ENCODE measurements around the gene ZNF710.

The ZNF710 gene

DNA sequence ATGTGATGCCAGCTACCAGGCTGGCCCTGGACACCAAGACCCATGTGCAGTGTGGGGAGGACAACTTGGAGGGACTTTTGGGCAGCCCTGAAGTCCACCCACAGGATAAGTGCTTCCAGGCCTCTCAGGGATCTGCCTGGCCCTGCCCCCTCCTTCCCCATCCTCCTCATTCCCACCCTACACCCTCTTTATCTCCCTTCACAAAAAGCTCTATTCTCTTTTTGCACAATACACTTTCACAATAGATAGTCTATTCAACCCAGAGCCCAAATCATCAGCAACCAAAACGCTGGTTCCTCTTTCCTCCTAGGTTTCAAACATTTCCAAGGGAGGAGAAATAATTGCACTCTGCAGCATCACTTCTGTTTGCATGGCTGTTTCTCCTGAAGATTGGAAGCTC, 7.8 kb upstream of the ZNF710 start:
- DNase-seq (ENCODE audit: low read depth), result no peak

DNA sequence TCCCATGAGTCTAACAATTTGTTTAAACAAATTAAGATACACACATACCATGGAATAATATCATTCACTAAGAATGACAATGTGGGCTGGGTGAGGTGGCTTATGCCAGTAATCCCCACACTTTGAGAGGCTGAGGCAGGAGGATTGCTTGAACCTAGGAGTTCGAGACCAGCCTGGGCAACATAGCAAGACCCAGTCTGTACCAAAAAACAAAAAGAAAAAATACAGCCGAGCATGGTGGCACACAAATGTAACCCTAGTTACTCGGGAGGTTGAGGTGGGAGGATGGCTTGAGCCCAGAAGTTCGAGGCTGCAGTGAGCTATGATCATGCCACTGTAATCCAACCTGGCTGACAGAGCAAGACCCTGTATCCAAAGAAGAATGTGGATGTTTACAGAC, 4.0 kb upstream of the ZNF710 start:
- DNase-seq (ENCODE audit: low read depth), result no peak

- no peak for DNase-seq (ENCODE audit: low read depth)
Observed at GRCh38 chr15:89998141-89998661, 2.9 kb upstream of the ZNF710 start.

DNA sequence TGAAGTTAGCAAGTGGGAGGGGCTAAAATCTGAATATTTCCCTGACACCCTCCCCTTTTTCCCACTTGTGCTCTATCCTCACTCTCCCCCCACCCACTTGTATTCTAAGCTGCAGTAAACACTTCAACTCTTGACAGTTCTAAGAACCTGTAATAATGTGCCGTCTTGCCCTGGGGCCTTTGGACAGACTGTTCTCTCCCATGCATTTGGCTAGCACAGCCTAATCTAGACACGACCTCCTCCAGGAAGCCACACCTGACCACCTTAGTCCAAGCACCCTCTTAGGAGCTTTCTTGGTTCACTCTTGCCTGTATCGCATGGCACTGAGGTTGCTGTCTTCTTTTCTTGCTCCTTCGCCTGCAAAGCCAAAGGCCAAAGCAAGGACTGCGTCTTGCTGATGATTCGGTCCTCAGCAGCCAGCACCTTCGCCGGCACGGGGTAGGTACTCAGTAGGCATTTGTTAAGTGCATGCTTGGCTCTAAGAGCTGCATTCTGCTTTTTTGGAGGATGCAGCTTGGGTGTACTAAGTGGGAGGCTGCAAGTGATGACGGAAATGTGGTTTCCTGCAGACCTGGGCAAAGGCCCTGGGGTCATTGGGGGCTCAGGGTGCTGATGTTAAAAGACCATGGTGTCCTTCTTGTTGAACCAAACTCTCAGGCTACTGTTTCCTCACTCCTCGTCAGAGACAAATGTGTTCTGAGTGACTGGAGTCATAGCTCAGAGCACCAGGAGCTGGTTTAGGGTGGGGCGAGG, 2.0 kb upstream of the ZNF710 start:
- DNase-seq (ENCODE audit: low read depth), result no peak

DNA sequence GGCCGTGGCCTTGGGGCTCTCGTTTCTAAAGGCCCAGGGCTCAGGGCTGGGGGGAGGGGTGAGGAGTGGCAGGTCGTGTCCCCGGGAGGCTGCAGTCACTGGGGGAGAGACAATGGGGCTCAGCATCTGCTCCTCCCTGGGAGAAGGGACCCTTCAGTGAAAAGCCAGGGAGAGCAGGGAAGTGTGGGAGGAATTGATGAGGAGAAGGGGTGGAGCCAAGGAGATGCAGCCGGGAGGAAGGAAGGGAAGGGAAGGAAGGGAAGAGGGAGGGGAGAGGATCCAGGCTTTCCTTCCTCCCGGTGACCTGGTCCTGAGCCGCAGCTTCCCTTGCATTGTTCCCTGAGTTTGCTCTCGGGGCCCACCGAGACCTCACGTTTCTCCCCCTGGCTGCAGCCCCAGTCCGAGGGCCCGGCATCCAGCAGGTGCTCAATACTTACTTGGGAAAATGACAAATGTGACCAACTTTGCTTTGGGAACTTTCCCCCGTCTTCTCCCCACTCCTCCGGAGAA, 1.4 kb upstream of the ZNF710 start:
- DNase-seq (ENCODE audit: low read depth), result no peak

- no peak for DNase-seq (ENCODE audit: low read depth)
Observed at GRCh38 chr15:90000186-90001001, 730 bp upstream of the ZNF710 start.

- DNase-seq (ENCODE audit: low read depth), result peak; percentile 45
Observed at GRCh38 chr15:90001683-90002427, 731 bp downstream of the ZNF710 start.

- DNase-seq (ENCODE audit: low read depth), result no peak
Observed at GRCh38 chr15:90002428-90002844, 1.3 kb downstream of the ZNF710 start.

GRCh38 chr15:90003736-90004135, 2.6 kb downstream of the ZNF710 start:
- no peak for DNase-seq (ENCODE audit: low read depth)

DNA sequence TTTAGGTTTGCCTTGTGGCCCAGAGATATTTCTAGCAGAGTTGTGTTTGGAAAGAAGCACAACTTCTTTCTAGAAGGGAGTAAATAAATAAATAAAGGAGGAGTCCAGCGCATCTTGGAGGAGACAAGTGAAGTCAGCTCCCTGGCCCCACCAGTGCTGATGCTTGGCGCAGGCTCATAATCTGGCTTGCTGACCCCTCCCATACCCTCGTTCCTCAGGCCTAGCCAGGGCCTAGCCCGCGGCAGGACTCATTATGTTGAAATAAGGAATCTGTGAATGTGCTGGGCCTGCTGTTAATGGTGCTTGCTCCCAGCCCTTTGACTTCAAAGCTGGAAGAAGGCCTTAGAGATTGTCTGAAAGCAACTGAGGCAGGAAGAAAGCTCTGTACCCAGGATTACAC, 3.1 kb downstream of the ZNF710 start:
- no peak for DNase-seq (ENCODE audit: low read depth)

DNA sequence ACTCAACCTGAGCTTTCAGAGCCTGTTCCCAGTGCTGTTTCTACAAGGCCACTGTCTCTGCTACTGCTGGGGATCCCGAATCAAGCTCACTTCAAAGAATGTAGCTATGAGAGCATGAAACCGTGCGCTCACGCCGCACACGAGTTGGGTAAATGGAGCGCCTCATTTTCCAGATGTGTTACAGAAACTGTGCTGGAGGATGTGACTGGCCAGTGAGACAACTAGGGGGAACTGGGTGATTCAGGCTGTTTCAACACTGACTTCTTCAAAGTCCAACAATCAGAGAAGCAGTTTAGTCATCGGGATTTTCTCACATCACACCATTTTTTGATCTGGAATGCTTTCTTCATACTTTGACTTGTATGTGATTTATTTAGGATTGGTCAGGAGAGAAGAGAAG, 3.5 kb downstream of the ZNF710 start:
- no peak for DNase-seq (ENCODE audit: low read depth)

DNA sequence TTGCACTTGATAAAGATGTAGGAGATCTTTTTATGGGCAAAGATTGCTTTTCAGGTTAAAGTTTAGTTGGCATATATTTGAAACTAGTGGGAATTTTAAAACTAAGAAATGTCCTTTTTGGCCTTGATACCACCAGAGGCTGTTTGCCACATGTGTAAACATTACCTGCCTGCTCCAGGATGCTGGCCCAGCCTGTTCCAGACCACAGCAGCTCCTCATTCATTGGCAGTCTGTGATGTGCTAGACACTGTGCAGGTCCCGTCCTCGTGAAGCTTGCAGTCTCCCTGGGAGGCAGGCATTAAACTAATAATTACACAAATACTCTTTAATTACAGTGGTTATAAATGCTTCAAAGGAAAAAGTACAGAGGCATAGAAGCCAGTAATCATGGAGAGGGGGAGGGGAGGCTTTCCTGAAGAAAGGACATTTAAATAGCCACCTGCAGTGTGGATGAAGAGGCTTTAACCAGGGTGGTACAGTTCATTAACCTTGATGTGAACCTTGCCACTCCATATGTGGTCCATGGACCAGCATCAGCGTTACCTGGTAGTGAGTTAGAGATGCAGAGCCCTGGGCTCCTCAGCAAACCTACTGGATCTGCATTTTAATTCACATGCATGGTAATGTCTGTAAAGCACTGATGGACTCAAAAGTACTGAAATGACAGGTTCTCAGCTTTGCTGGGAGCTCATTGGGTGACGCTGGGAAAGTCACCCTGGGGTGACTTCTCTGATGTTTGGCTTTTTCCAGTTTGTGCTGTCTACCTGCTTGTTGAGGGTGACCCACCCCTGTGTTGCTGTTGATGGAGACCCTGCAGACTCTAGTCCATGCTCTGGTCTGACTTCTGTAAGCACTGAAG, 5.3 kb downstream of the ZNF710 start:
- DNase-seq (ENCODE audit: low read depth), result no peak

DNA sequence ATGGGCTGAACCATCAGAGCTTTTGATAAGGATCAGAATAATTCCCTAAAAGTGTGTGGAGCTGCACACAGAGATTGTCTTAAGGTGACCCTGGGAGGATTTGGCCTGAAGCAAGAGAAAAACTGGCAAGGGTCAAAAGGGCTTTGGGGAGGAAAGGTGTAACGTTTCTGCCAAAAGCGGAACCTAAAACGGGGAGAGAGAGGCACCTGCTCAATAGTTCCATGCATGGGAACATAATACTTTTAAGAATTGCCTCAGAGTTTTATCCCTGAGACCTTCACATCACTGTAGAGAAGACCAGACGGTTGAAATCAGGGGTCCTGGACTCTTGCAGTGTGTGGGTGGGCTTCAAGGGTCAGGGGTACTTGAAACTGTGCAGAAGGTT, 5.9 kb downstream of the ZNF710 start:
- DNase-seq (ENCODE audit: low read depth), result no peak

GRCh38 chr15:90008607-90009006, 7.5 kb downstream of the ZNF710 start:
- no peak for DNase-seq (ENCODE audit: low read depth)

DNA sequence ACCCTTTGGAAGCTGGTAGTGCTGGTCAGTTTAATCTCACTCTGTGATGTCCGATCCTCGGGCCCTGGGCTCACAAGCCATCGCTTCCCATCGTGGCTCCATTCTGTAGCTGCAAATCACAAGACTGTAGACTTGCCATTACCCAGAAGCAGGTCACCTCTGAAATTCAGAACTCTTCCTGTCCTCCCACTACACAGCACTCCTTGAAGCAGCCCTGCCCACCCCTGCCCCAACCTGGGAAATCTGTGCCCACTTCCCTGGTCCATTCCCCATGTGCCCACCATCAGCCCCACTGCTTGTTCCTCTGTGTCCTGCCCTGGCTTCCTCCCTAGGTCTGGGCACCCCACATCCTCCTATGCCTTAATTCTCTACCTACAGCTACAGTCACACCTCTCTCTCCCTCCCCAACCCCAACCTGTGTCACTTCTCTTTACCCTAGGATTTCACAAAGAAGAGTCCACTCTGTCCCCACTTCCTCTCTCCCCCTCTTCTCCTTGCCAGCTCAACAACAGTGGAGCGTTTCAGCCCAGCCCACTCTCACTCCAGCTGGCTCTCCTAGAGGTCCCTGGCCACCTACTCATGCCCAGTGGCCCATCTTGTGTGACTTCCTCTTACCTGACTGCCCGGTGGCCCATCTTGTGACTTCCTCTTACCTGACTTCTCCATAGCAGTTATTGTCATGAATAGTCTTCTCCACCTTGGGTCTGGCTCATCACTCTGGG, 8.3 kb downstream of the ZNF710 start:
- DNase-seq (ENCODE audit: low read depth), result no peak

DNA sequence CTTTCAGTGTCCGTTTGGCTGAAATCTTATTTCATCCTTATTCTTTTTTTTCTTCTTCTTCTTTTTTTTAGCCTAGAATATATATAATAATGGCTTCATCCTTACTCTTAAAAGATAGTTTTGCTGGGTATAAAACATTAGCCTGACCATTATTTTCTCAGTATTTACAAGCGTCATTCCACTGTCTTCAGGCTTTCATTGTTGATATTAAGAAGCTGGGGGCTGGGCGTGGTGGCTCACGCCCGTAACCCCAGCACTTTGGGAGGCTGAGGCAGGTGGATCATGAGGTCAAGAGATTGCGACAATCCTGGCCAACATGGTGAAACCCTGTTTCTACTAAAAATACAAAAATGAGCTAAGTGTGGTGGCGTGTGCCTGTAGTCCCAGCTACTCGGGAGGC, 10.6 kb downstream of the ZNF710 start:
- DNase-seq (ENCODE audit: low read depth), result no peak

DNA sequence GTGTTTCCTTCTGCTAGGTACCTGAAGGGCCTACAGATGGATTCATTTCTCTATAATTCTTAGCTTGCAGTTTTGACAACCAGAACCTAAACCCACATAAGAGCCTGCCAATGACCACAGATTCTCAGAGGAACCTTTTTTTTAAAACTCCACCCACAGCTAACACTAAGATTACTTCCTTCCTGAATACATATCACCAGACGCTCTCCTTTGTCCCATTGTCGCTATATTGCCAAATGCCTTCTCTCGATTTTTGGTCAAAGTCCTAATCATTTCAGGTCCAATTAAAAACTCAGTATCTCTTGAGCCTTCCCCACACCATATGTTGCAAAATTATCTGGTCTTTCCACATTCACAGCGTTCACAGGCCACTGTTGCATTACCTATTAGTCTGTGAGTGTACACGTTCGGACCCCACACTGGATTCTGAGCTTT, 12.4 kb downstream of the ZNF710 start:
- DNase-seq (ENCODE audit: low read depth), result peak; percentile 28

DNA sequence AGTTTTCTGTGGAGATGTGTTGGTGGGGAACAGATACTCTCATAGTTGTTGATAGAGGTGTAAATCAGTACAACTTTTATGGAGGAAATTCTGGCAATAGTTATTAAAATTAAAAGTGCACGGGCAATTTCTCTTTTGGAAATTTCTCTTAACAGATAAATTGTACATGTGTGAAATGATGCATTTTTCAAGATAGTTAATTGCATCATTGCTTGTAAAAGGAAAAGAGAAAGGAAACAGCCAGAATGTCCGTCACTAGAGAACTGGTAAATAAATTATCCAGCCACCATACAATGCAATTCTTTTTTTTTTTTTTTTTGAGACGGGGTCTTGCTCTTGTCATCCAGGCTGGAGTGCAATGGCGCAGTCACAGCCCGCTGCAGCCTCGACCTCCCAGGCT, 14.2 kb downstream of the ZNF710 start:
- no peak for DNase-seq (ENCODE audit: low read depth)

- no peak for DNase-seq (ENCODE audit: low read depth)
Observed at GRCh38 chr15:90015749-90016148, 14.6 kb downstream of the ZNF710 start.

- DNase-seq (ENCODE audit: low read depth), result no peak
Observed at GRCh38 chr15:90016721-90017120, 15.6 kb downstream of the ZNF710 start.

All from T follicular helper cell (primary cell).